ENCODE measurements around the gene INO80E. TPM values are rescaled to one million over a fixed set of nuclear protein-coding genes. Genes with fewer than 3 reads are reported as not detected.

INO80E gene
- total RNA-seq, 1 donor from 2014 or later: 71.4 TPM

DNA sequence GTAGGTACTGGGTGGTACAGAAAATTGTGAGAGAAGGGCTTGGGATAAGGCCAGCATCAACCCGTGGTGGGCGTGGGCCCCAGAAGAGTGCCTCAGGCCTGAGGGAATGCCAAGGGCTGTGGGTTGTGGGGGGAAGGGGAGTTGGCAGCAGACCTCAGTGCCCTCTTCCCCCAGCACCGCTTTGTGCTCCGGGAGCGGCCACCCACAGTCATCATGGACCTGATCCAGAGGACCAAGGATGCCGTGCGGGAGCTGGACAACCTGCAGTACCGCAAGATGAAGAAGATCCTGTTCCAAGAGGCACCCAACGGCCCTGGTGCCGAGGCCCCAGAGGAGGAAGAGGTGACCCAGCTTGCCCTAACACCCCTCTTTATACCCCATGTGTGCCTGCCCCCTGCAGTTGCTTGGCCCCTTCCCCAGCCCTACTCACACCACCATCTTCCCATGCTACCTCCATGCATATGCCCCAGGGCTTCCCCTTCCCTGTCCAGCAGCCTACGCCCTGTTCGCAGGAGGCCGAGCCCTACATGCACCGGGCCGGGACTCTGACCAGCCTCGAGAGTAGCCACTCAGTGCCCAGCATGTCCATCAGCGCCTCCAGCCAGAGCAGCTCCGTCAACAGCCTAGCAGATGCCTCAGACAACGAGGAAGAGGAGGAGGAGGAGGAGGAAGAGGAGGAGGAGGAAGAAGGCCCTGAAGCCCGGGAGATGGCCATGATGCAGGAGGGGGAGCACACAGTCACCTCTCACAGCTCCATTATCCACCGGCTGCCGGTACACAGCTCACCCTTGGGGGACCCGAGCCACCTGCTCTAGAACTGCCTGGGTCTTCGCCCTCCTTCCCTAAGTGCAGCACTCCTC, 13.3 kb upstream of the INO80E start:
- peaks cover 9% of the 10 kb centered on the region for H3K9me3 Mint-ChIP-seq (ENCODE audit: unreplicated experiment)
- peaks cover 10% of the 10 kb centered on the region for H3K27me3 Mint-ChIP-seq (ENCODE audit: unreplicated experiment)
- H3K4me1 Mint-ChIP-seq (ENCODE audit: low read depth, unreplicated experiment): no peaks in the 10 kb centered on the region
- DNase-seq: no peak
- TF ChIP-seq, protein P1, sequence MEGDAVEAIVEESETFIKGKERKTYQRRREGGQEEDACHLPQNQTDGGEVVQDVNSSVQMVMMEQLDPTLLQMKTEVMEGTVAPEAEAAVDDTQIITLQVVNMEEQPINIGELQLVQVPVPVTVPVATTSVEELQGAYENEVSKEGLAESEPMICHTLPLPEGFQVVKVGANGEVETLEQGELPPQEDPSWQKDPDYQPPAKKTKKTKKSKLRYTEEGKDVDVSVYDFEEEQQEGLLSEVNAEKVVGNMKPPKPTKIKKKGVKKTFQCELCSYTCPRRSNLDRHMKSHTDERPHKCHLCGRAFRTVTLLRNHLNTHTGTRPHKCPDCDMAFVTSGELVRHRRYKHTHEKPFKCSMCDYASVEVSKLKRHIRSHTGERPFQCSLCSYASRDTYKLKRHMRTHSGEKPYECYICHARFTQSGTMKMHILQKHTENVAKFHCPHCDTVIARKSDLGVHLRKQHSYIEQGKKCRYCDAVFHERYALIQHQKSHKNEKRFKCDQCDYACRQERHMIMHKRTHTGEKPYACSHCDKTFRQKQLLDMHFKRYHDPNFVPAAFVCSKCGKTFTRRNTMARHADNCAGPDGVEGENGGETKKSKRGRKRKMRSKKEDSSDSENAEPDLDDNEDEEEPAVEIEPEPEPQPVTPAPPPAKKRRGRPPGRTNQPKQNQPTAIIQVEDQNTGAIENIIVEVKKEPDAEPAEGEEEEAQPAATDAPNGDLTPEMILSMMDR (IDR thresholded peaks at IDR 0.05; ENCODE audit: partially characterized antibody, unreplicated experiment): no peak
- H3K27ac Mint-ChIP-seq (ENCODE audit: unreplicated experiment): no peak overlapping the region
- H3K36me3 Mint-ChIP-seq (ENCODE audit: unreplicated experiment): peaks cover 7% of the 10 kb centered on the region
- H3K4me3 Mint-ChIP-seq (ENCODE audit: unreplicated experiment): no peak overlapping the region

DNA sequence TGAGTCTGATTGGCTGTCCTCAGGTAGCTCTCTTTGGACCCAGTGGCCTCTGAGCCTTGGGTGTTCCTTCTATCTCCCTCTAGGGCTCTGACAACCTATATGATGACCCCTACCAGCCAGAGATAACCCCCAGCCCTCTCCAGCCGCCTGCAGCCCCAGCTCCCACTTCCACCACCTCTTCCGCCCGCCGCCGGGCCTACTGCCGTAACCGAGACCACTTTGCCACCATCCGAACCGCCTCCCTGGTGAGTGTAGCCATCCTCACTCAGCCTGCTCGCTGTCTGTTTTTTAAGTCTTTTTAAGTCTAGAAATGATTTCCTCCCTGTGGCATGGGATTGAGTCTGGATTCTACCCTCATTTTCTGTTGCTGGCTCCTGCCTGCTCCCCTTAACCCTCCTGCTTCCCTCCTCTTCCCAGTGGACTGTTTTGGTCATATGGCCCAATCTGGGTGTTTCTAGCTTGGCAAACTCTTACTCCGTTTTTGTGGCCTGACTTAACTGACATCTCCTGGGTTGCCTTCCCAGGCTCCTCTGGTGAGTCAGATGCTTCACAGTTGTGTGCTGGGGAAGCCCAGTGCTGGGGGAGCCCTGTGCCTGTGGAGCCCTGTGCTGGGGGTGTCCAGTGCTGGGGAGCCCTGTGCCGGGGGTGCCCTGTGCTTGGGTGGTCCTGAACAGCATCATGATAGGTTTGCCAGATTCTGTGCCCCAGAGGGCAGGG, 12.5 kb upstream of the INO80E start:
- Mint-ChIP-seq H3K4me3 (ENCODE audit: unreplicated experiment) (no peak overlapping the region), H3K4me1 (ENCODE audit: low read depth, unreplicated experiment) (no peaks in the 10 kb centered on the region), H3K27ac (ENCODE audit: unreplicated experiment) (no peak overlapping the region), H3K36me3 (ENCODE audit: unreplicated experiment) (peaks cover 7% of the 10 kb centered on the region), H3K27me3 (ENCODE audit: unreplicated experiment) (peaks cover 11% of the 10 kb centered on the region), H3K9me3 (ENCODE audit: unreplicated experiment) (peaks cover 9% of the 10 kb centered on the region)
- no peak for DNase-seq
- TF ChIP-seq, protein P1 (IDR thresholded peaks at IDR 0.05; ENCODE audit: partially characterized antibody, unreplicated experiment): no peak

DNA sequence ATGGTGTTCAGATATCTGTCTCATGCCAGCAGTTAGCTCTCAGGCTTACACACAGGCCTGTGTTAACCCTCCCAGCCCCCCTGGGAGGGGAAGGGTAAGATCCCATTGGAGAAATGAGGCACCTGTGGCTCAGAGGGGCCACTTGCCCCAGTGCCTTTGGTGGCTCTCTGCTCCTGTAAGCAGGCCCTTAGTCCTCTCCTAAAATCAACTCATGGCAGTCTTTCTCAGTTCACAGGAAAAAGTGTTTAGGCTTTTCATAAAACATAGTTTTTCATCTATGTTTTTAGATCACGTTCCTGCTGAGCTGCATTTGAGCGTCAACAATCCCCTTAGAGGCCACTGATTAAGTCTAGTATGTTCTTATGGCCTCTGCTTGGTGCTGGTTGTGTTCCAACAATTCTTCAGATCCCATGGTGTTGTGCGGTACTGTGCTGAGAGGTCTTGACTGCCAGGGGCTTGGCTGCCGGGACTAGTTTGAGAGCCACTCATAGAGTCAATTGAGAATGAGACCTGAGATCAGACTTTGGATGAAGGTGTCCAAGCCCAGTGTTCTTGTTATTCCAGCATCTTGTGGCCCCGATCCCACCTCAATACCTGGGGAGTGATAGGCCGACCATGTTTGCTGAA, 11.8 kb upstream of the INO80E start:
- Mint-ChIP-seq H3K27me3 (ENCODE audit: unreplicated experiment) (peaks cover 15% of the 10 kb centered on the region), H3K4me1 (ENCODE audit: low read depth, unreplicated experiment) (no peaks in the 10 kb centered on the region), H3K36me3 (ENCODE audit: unreplicated experiment) (peaks cover 12% of the 10 kb centered on the region), H3K4me3 (ENCODE audit: unreplicated experiment) (no peak overlapping the region), H3K27ac (ENCODE audit: unreplicated experiment) (no peak overlapping the region), H3K9me3 (ENCODE audit: unreplicated experiment) (peaks cover 9% of the 10 kb centered on the region)
- DNase-seq: no peak
- TF ChIP-seq, protein P1 (IDR thresholded peaks at IDR 0.05; ENCODE audit: partially characterized antibody, unreplicated experiment): no peak

DNA sequence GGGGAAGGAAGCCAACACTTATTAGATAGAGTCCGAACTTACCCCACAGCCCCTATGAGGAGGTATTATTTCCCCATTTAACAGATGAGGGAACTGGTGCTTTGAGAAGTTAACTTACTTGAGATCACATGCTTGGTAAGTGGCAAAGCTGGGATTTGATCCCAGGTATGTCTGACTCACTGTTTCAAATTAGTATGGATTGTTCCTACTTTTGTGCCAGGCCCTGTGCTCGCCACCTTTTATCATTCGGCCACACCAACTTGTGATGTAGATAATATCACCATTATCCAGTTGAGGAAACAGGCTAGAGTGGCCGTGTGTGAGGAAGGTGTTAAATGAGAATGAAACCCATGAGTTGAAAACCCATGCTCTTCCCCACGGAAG, 11.3 kb upstream of the INO80E start:
- DNase-seq: no peak
- Mint-ChIP-seq H3K4me3 (ENCODE audit: unreplicated experiment) (no peak overlapping the region), H3K36me3 (ENCODE audit: unreplicated experiment) (peaks cover 12% of the 10 kb centered on the region), H3K27ac (ENCODE audit: unreplicated experiment) (no peak overlapping the region), H3K27me3 (ENCODE audit: unreplicated experiment) (peaks cover 16% of the 10 kb centered on the region), H3K9me3 (ENCODE audit: unreplicated experiment) (peaks cover 9% of the 10 kb centered on the region), H3K4me1 (ENCODE audit: low read depth, unreplicated experiment) (no peaks in the 10 kb centered on the region)
- TF ChIP-seq, protein P1 (IDR thresholded peaks at IDR 0.05; ENCODE audit: partially characterized antibody, unreplicated experiment): no peak
